22Rv1 (cell line): ENCODE results near the gene SLC25A38.

Source experiments
- ZFX ChIP-seq: fragments of 450-650 bp; IDR thresholded peaks from 2 replicates; pipeline ENCODE4 v1.6.1; 2017; ENCODE audit warnings: antibody characterized with exemption, borderline replicate concordance
- TF ChIP-seq, protein P1 (sequence below): fragments of 450-650 bp; IDR thresholded peaks from 2 replicates; pipeline ENCODE4 v1.5.1; 2017; ENCODE audit warnings: mild to moderate bottlenecking

DNA sequence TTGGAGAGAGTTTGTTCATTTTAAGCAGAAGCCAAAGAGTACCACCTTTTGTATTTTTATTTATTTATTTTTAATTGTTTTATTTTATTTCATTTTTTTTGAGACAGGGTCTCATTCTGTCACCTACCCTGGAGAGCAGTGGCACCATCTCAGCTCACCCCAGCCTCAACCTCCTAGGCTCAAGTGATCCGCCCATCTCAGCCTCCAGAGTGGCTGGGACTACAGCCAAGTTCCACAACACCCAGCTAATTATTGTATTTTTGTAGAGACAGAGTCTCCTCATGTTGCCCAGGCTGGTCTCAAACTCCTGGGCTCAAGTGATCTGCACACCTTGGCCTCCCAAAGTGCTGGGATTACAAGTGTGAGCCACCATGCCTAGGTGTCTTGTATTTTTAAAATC, 44.1 kb upstream of the SLC25A38 start:
- TF ChIP-seq, protein P1, sequence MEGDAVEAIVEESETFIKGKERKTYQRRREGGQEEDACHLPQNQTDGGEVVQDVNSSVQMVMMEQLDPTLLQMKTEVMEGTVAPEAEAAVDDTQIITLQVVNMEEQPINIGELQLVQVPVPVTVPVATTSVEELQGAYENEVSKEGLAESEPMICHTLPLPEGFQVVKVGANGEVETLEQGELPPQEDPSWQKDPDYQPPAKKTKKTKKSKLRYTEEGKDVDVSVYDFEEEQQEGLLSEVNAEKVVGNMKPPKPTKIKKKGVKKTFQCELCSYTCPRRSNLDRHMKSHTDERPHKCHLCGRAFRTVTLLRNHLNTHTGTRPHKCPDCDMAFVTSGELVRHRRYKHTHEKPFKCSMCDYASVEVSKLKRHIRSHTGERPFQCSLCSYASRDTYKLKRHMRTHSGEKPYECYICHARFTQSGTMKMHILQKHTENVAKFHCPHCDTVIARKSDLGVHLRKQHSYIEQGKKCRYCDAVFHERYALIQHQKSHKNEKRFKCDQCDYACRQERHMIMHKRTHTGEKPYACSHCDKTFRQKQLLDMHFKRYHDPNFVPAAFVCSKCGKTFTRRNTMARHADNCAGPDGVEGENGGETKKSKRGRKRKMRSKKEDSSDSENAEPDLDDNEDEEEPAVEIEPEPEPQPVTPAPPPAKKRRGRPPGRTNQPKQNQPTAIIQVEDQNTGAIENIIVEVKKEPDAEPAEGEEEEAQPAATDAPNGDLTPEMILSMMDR: no peak
- TF ChIP-seq ZFX: no peak
